GM10266 (cell line): ENCODE data around the gene PRKCA.

ENCODE experiments used
- DNase-seq: peaks from one replicate; pipeline ENCODE4 v3.0.0; 2012; ENCODE audit errors: extremely low spot score
- TF ChIP-seq, protein P1 (sequence below): IDR thresholded peaks from 2 replicates; pipeline ENCODE4 v1.5.1; 2012; ENCODE audit warnings: mild to moderate bottlenecking, low read depth; ENCODE audit not compliant: control insufficient read depth, insufficient read depth; ENCODE audit errors: missing control alignments

Gene PRKCA

DNA sequence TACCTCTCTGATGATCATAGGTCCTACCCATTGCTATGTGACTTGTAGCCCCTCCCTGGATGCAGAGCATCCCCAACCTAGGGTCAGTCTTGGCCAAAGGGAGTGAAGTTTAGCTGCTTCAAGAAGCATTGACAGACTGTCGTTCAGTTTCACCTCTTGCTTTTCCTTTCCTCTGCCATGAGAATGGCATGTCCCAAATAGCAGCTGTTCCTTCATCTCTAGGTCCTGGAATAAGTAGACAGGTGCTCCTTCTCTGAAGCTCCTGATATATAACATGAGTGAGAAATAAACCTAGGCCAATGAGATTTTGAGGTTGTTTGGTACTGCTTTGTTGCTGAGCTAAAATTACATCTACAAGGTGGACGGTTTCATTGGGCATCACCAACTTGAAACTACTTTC lies 328.0 kb downstream of the PRKCA start:
- TF ChIP-seq, protein P1, sequence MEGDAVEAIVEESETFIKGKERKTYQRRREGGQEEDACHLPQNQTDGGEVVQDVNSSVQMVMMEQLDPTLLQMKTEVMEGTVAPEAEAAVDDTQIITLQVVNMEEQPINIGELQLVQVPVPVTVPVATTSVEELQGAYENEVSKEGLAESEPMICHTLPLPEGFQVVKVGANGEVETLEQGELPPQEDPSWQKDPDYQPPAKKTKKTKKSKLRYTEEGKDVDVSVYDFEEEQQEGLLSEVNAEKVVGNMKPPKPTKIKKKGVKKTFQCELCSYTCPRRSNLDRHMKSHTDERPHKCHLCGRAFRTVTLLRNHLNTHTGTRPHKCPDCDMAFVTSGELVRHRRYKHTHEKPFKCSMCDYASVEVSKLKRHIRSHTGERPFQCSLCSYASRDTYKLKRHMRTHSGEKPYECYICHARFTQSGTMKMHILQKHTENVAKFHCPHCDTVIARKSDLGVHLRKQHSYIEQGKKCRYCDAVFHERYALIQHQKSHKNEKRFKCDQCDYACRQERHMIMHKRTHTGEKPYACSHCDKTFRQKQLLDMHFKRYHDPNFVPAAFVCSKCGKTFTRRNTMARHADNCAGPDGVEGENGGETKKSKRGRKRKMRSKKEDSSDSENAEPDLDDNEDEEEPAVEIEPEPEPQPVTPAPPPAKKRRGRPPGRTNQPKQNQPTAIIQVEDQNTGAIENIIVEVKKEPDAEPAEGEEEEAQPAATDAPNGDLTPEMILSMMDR: no peak
- DNase-seq: no peak

DNA sequence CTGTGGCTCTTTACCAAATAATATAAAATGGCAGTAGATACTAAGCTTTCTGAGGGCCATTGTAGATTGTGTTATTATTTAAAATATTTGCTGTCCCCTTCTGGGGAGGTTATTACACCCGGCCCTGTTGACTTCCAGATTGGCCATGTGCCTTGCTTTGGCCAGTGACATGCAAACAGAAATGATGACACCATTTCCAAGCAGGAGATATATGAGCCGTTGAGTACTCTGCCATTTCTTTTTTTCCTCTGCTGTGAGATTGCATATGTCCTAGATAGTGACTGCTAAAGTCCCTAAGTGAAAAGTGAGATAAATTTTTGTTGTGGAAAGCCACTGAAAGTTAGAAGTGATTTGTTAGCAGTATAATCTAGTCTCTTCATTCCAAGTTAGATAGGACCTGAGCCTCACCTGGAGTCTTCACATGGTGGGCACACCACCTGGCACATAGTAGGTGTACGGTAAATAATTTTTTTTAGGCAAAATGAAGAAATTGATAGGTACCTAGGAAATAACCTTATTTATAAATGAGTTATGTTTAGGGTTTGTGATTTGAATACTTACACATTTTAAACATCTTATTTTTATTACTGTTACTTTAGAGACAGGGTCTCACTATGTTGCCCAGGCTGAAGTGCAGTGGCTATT lies 328.5 kb downstream of the PRKCA start:
- TF ChIP-seq, protein P1: no peak
- no peak for DNase-seq

DNA sequence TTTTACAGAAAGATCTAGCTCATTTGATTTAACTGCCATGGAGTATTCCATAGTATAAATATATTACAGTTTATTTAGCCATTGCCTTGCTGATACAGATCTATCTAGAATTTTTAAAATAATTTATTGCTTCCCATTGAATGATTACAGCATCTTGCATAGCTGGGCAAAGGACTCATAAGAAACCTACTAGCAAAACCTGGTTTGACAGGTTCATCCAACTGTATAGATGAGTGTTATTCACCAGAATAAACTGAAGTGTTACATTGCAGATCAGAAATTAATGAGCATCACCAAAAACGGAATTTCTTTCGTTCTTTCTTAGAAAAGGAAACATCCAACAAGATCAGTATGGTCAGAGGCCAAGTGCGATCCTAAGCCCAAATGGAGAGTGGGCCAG lies 330.3 kb downstream of the PRKCA start:
- DNase-seq: no peak
- TF ChIP-seq, protein P1: no peak

DNA sequence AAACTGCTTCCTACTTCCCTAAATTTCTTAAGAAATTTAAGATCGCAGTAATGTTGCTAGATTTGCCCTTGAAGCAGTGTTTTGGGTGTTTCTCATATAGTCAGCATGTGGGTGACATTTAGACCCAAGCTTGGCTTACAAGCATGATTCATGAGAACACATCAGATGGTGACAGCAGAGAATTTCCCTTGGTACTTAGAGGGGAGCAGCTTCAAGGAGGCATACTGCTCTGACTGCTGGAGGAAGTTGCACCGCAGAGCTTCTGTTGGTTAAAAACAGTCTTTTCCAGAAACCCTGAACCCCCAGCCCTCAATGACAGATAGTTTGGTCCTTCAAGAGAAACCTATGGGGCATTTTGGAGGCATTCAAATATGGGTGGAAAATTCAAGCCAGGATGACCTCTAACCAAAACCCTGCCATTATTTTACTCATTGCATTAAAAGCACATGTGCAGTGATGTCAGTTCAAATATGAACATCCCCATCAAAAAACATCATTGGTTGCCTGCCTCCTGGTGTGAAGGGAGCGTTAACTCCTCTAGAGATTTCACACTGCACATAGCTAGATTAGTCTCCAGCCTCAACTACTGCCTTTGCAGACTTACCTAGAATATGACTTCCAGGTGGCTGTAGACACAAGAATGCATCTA lies 331.0 kb downstream of the PRKCA start:
- TF ChIP-seq, protein P1: no peak
- no peak for DNase-seq

DNA sequence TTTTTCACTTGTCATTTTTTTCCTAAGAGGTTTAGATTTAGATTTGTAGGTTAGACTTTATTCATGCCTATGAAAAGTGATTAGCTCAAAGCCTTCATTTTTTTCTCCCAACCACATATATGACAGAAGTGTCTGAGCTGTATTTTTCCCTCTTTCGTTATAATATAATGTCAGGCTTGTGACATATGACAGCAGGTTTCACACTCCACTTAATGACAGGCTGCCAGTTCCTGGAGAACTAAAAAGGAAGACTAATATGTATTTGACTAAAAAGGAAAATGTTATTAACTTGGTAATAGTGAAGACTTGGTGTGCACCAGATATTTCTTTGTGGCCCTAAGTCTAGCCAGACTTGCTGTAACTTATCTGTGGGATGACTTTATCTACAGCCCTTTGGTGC lies 331.8 kb downstream of the PRKCA start:
- TF ChIP-seq, protein P1: no peak
- no peak for DNase-seq

DNA sequence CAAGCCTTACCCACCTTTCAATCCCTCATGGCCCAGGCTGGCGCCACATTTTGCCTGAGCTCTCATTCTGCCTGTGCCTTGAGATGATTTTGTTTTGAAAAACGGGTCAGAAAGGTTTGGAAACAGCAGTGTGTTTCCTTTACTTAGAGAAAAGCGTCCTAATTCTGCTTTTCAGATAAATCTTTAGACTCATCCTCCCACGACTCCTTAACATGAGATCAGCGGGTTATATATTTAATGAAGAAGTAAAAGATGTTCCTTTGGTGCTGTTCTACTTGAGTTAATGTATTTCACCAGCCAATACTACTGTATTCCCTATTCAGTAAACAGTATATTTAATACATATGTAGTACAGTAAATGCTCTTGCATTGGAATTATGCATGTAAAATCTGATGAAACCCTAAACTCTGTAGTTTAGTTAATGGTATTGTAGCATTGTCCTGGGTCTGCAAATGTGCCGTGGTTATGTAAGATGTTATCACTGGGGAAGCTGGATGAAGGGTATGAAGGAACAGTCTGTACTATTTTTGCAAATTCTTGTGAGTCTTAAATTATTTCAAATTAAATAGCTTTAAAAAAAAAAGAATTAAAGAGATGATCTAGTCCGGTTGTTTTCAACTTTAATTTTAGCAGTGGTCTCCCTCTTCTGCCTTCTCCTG lies 333.1 kb downstream of the PRKCA start:
- TF ChIP-seq, protein P1: no peak
- no peak for DNase-seq

DNA sequence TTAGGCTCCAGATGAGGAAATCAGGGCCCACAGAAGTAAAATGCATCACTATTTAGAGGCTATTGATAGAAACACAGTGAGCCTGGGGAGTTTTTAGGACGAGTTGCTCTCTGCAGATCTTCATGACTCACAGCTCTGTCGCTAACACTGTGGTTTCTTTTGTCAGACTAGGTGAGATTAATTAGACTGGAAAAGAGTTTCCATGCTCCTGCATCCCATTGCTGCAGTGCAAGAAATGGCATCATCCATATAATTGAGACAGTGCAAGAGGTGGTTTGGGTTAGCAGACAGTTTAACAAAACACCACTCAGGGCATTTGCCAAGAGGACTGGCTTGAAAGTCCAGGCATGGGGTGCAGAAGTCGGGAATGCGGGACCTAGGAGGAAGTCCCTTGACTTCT lies 333.7 kb downstream of the PRKCA start:
- DNase-seq: no peak
- TF ChIP-seq, protein P1: no peak
